Umbilical cord (tissue), 2 donors: ENCODE measurements around the gene TMEM209. TPM values are rescaled to one million over a fixed set of nuclear protein-coding genes. Genes with fewer than 3 reads are reported as not detected.
"Not testable (repeated sequence)": the region's sequence is repeated elsewhere in the genome, so short reads cannot be mapped to it uniquely, and the experiment has no call there.

Experiments
- DNase-seq: peaks from one replicate; pipeline ENCODE4 v3.0.0-alpha.2; 2015; ENCODE audit warnings: low spot score
- total RNA-seq: library from RNA; depleted of rRNA; stranded (reverse); fragments of >200 nt; gene quantifications from one replicate; pipeline ENCODE4 v1.2.3, GENCODE V29; 2014; ENCODE audit warnings: low replicate concordance; ENCODE audit not compliant: insufficient read depth

The TMEM209 gene
- total RNA-seq, 1 donor from 2014 or later = 23.1 TPM

- DNase-seq = no peak
Measured at GRCh38 chr7:130218806-130219620, 13.8 kb upstream of the TMEM209 start.

- no peak for DNase-seq
Measured at GRCh38 chr7:130216750-130217149, 11.5 kb upstream of the TMEM209 start.

GRCh38 chr7:130216025-130216424, 10.8 kb upstream of the TMEM209 start:
- no peak for DNase-seq

GRCh38 chr7:130213828-130214227, 8.6 kb upstream of the TMEM209 start:
- DNase-seq = no peak

GRCh38 chr7:130210181-130210935, 5.2 kb upstream of the TMEM209 start:
- peak; percentile 31 for DNase-seq

GRCh38 chr7:130208516-130208915, 3.3 kb upstream of the TMEM209 start:
- DNase-seq = peak; percentile 87

- peak; percentile 61 for DNase-seq
Measured at GRCh38 chr7:130207642-130208041, 2.4 kb upstream of the TMEM209 start, which contains the start of gene SSMEM1. SSMEM1 (plus strand) TSS chr7:130207860; CDS start chr7:130207911, 51 bp downstream.

GRCh38 chr7:130207033-130207432, 1.8 kb upstream of the TMEM209 start:
- no peak for DNase-seq

GRCh38 chr7:130201796-130202195, 3.4 kb downstream of the TMEM209 start:
- no peak for DNase-seq

GRCh38 chr7:130197094-130197493, 8.1 kb downstream of the TMEM209 start:
- DNase-seq = no peak

- no peak for DNase-seq
Measured at GRCh38 chr7:130196476-130196875, 8.7 kb downstream of the TMEM209 start.

- DNase-seq = no peak
Measured at GRCh38 chr7:130195396-130195795, 9.8 kb downstream of the TMEM209 start.

GRCh38 chr7:130191791-130192190, 13.4 kb downstream of the TMEM209 start:
- DNase-seq = no peak

- DNase-seq = peak; percentile 12
Measured at GRCh38 chr7:130189343-130189742, 15.9 kb downstream of the TMEM209 start.

GRCh38 chr7:130187360-130187759, 17.8 kb downstream of the TMEM209 start:
- DNase-seq = no peak

GRCh38 chr7:130184349-130184748, 20.9 kb downstream of the TMEM209 start:
- DNase-seq = not testable (repeated sequence)

GRCh38 chr7:130182990-130183389, 22.2 kb downstream of the TMEM209 start:
- DNase-seq = no peak

GRCh38 chr7:130181263-130181605, 24.0 kb downstream of the TMEM209 start:
- no peak for DNase-seq

- DNase-seq = no peak
Measured at GRCh38 chr7:130180571-130181262, 24.5 kb downstream of the TMEM209 start.

GRCh38 chr7:130179631-130180030, 25.6 kb downstream of the TMEM209 start:
- no peak for DNase-seq

GRCh38 chr7:130178251-130178650, 27.0 kb downstream of the TMEM209 start:
- DNase-seq = no peak
